ENCODE data around the gene ZFP3. TPM values are rescaled to one million over a fixed set of nuclear protein-coding genes. Genes with fewer than 3 reads are reported as not detected.
"Not testable (repeated sequence)": the region's sequence is repeated elsewhere in the genome, so short reads cannot be mapped to it uniquely, and the experiment has no call there.

Gene ZFP3
- total RNA-seq, 2 experiments from 2014 or later, result 2.9 to 3.4 TPM

DNA sequence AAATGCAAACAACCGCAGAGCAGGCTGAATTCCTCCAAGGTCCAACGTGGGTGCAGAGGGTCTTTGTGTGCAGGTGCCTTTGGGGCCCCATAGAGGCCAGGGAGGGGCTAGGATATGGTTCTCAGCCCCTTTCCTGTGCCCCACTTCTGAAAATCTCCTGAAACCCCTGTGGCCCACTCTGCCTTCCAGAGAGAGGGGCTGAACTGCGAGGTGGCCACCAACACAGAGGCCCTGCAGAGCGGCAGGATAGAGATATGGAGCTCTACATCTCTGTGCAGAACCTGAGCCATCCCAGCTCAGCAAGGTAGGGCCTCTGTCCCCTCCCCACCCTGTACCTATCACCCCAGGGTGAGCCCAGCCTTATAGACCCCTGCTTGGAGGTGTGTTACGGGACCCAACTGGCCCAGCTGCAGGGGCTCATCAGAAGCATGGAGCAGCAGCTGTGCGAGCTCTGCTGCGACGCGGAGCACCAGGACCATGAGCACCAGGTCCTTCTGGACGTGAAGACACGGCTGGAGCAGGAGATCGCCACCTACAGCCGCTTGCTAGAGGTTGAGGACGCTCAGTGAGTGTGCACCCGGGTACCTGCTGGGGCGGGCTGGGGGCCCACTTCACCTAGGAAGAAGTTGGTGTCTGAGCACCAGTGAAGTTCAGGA lies 43.0 kb downstream of the ZFP3 start:
- Mint-ChIP-seq H3K4me1 (peaks cover 2% of the 10 kb centered on the region), H3K27ac (no peak overlapping the region), H3K27me3 (peaks cover 60% of the 10 kb centered on the region), H3K9me3 (no peaks in the 10 kb centered on the region), H3K4me3 (no peak overlapping the region), H3K36me3 (ENCODE audit: low read depth) (no peaks in the 10 kb centered on the region)
- DNase-seq, result no peak
- CTCF ChIA-PET, result interaction anchor here (0.6 kb wide), 1 partner anchor 155 kb away, joined by 5 read pairs; no protein-coding TSS in a partner anchor
- POLR2A ChIA-PET, result no interaction called here

DNA sequence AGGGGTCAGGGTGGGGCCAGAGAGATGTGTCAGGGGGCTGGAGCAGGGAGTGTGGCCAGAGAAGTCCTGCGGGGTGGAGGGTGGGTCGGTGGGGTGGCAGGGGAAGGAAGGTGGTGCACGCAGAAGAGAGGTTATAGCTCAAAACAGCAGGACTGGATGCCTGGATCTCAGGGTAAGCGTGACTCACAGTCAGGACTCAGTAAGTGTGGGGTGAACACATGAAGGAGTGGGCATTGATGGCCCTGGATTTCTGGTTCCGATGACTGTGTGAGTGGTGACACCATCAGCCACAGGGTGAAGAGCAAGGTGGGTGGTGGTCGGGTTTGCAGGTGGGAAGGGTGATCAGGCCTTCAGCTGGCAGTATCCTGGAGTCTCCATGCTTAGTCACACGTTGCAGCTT lies 43.8 kb downstream of the ZFP3 start:
- H3K4me1 Mint-ChIP-seq; H3K36me3 Mint-ChIP-seq (ENCODE audit: low read depth); H3K9me3 Mint-ChIP-seq; H3K4me3 Mint-ChIP-seq; H3K27ac Mint-ChIP-seq; DNase-seq; POLR2A ChIA-PET: not testable (repeated sequence)
- H3K27me3 Mint-ChIP-seq, result peaks cover 52% of the 10 kb centered on the region
- CTCF ChIA-PET, result interaction anchor here (1.1 kb wide), 1 partner anchor 59 kb away, joined by 4 read pairs; no protein-coding TSS in a partner anchor

DNA sequence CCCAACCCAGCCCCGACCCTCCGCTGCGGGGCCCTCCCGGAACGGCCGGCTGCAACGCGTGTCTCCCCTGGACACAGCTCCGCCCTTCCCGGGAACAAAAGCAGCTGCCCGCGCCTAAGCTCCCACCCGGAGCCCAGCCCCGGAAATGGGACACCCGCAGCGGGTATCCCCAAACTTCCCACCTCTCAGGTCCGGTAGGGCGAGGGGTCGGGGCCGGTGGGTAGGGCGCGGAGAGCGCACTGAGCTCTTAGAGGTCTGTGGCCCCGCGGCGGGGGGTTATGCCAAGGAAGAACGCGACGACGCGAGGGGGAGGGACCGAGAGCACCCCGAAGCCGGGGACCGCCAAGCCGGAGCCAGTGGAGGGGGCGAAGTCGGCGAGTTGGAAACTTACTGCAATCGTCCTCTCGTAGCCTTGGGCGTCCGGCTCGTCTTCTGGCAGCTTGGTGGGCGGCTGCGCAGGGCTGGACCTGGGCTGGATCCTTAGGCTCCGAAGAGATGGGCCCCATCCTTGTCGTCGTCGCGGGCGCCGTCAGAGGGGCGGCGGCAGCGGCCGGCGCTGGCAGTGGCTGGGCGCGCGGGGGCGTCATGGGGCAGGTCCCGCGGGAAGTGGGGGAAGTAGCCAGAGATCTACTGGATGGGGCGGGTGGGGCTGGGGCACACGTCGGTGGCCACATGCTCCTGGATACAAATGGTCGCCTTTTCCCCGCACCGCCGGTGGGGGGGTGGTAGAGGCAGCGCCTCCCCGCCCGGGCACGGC lies 44.5 kb downstream of the ZFP3 start:
- ChIA-PET CTCF (interaction anchor here (1.1 kb wide), 1 partner anchor 60 kb away, joined by 4 read pairs; no protein-coding TSS in a partner anchor), POLR2A (no interaction called here)
- H3K4me1 Mint-ChIP-seq, result peaks cover 2% of the 10 kb centered on the region
- H3K27me3 Mint-ChIP-seq, result peaks cover 49% of the 10 kb centered on the region
- H3K9me3 Mint-ChIP-seq, result no peaks in the 10 kb centered on the region
- no peak for DNase-seq
- H3K27ac Mint-ChIP-seq, result no peak overlapping the region
- H3K36me3 Mint-ChIP-seq (ENCODE audit: low read depth), result no peaks in the 10 kb centered on the region
- no peak overlapping the region for H3K4me3 Mint-ChIP-seq

DNA sequence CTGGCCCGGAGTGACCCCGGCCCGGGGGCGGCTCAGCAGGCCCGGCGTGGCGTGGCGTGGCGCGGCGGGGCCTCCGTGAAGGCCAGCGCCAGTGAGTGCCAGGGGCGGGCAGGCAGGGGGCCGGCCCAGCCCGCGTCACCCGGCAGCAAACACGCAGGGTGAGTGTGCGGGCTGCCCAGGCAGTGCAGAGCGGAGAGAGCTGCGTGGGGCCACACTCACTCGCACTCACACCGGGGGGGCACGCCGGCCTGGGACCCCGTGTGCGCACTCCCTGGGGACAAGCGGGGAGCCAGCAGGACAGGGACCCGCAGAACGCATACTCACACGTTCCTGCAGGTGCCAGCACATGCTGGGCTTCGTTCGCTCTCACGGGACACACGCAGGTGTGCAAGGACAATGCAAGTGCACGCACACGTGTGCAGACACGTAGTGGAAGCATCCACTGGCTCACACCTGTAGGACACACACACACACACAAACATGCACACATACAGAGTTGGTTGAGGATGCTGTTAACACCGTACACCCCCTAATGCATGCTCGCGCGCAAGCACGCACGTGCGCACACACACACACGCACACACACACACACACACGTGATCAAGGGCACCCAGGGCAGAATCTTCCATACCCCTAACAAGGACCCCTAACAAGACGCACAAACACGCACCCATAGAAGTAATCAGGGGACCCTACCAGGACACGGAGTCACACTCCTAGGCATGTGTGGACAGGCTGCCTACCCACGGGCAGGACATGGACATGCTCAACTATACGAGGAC lies 45.3 kb downstream of the ZFP3 start:
- peaks cover 2% of the 10 kb centered on the region for H3K4me1 Mint-ChIP-seq
- no peaks in the 10 kb centered on the region for H3K36me3 Mint-ChIP-seq (ENCODE audit: low read depth)
- ChIA-PET POLR2A (no interaction called here), CTCF (no interaction called here)
- no peak for DNase-seq
- H3K27me3 Mint-ChIP-seq, result peaks cover 43% of the 10 kb centered on the region
- H3K4me3 Mint-ChIP-seq, result no peak overlapping the region
- H3K9me3 Mint-ChIP-seq, result no peaks in the 10 kb centered on the region
- H3K27ac Mint-ChIP-seq, result no peak overlapping the region

DNA sequence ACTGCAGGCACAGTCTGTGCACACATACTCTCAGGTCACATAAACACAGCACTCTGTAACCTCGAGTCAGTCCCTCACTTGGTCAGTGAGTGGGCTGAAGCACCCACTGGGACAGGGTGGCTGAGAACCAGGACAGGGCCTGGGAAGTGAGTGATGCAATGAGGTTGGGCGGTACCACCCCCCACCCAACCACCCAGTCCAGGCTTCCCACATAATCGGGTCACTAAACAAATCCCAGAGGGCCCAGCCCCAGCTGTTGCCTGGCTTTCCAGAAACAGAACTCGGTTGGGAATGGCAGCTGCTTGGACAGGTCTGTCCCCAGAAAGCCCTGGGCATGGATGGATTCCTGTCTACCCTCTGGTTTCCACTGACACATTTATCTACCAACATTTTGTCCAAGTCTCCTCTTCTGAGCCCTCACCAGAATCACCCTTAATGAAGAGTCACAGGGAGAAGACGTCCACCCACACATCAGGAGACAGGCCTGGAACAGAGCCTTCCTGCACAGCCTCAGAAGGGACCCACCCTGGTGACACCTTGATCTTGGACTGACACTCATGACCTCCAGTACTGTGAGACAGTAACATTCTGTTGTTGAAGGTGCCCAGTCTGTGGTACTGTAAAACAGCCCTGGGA lies 46.0 kb downstream of the ZFP3 start:
- POLR2A ChIA-PET; H3K9me3 Mint-ChIP-seq; H3K4me1 Mint-ChIP-seq; DNase-seq; H3K4me3 Mint-ChIP-seq; H3K27ac Mint-ChIP-seq; H3K36me3 Mint-ChIP-seq (ENCODE audit: low read depth); CTCF ChIA-PET: not testable (repeated sequence)
- H3K27me3 Mint-ChIP-seq, result peaks cover 38% of the 10 kb centered on the region

DNA sequence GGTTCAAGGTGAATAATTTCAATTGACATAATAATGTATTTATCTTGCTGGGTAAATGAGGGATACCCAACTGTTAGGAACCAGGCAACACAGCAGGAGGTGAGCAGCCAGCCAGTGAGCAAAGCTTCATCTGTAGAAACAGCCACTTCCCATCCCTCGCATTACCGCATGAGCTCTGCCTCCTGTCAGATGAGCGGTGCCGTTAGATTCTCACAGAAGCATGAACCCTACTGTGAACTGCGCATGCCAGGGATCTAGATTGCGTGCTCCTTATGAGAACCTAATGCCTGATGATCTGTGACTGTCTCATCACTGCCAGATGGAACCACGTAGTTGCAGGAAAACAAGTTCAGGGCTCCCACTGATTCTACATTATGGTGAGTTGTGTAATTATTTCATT lies 46.6 kb downstream of the ZFP3 start:
- POLR2A ChIA-PET; H3K9me3 Mint-ChIP-seq; DNase-seq; H3K4me1 Mint-ChIP-seq; H3K27ac Mint-ChIP-seq; H3K36me3 Mint-ChIP-seq (ENCODE audit: low read depth); CTCF ChIA-PET; H3K4me3 Mint-ChIP-seq: not testable (repeated sequence)
- H3K27me3 Mint-ChIP-seq, result peaks cover 38% of the 10 kb centered on the region

DNA sequence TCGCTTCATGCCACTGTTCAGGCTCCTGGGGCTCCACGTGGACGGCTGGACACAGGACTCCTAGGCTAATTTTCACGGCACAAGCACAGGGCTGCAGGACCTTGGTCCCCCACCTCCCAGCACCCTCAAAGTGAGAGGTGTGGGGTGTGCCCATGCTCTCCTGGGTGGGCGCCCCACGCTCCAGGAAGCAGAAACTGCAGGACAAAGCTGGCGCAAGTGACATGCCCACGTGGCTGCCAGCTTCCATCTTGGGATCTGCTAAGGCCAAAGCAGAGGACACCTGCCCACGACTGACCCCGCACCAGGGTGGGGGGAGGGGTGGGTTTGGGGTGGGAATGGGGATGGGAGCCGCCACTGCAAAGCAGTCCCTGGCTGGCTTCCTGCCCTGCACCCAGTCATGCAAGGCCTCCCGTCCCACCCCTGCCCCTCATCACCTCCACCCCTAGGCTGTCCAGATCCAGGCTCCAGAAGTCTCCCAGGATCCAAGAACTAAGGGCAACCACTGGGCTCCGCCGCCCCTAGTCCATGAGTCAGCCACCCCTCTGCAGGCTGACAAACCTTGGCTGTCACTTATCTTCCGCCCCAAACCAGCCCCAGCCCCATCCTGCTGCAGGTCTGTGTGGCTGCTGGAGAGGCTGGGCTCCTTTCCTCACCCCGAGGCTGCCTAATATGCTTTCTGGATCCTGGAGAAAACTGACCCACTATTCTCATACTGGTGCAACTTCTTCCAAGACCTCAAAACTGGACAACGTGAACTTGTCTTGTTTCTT lies 48.6 kb downstream of the ZFP3 start:
- no peaks in the 10 kb centered on the region for H3K36me3 Mint-ChIP-seq (ENCODE audit: low read depth)
- DNase-seq, result no peak
- H3K9me3 Mint-ChIP-seq, result no peaks in the 10 kb centered on the region
- CTCF ChIA-PET, result no interaction called here
- no peaks in the 10 kb centered on the region for H3K4me1 Mint-ChIP-seq
- no peak overlapping the region for H3K27ac Mint-ChIP-seq
- POLR2A ChIA-PET, result no interaction called here
- no peak overlapping the region for H3K4me3 Mint-ChIP-seq
- H3K27me3 Mint-ChIP-seq, result peaks cover 24% of the 10 kb centered on the region

DNA sequence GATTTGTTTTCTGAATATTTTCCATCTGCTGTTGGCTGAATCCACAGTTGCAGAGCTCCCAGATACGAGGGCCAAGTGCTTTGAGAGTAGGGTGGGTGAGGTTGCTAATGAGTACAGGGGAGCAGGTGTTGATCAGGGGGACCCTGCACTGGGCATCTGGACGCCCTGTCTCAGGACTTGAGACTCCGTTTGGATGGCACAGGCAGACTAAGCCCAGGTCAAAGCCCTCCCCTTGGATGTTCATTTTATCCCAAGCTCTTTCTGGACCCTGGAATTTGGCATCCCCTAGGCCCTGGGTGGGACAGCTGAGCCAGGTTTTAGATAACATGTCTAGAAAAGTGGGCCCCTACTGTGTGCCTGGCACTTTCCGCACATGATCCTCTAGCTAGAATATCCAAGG lies 49.6 kb downstream of the ZFP3 start:
- no peak for DNase-seq
- POLR2A ChIA-PET, result no interaction called here
- no peak overlapping the region for H3K4me3 Mint-ChIP-seq
- H3K9me3 Mint-ChIP-seq, result no peaks in the 10 kb centered on the region
- H3K27ac Mint-ChIP-seq, result no peak overlapping the region
- H3K27me3 Mint-ChIP-seq, result peaks cover 18% of the 10 kb centered on the region
- no peaks in the 10 kb centered on the region for H3K4me1 Mint-ChIP-seq
- CTCF ChIA-PET, result no interaction called here
- no peaks in the 10 kb centered on the region for H3K36me3 Mint-ChIP-seq (ENCODE audit: low read depth)

DNA sequence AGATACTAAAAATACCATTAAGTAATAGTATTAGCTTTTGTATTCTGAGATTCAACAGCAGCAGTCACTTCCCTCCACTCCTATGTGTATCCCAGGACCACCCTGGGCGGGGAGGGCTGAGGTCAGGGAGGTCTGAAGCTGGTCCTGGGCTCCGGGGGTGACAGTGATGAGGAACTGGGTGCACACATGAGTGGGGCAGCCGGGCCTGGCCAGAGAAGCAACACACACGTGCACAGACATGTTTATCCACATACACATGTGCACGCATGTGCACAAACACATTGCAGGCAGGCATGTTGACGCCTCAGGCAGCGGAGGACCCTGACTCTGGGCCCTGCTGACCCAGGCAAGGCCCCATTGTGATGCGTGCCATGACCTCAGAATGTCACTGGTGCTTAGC lies 50.1 kb downstream of the ZFP3 start:
- DNase-seq; H3K9me3 Mint-ChIP-seq; H3K4me3 Mint-ChIP-seq; H3K27ac Mint-ChIP-seq; H3K36me3 Mint-ChIP-seq (ENCODE audit: low read depth); H3K4me1 Mint-ChIP-seq; CTCF ChIA-PET; POLR2A ChIA-PET: not testable (repeated sequence)
- peaks cover 18% of the 10 kb centered on the region for H3K27me3 Mint-ChIP-seq

DNA sequence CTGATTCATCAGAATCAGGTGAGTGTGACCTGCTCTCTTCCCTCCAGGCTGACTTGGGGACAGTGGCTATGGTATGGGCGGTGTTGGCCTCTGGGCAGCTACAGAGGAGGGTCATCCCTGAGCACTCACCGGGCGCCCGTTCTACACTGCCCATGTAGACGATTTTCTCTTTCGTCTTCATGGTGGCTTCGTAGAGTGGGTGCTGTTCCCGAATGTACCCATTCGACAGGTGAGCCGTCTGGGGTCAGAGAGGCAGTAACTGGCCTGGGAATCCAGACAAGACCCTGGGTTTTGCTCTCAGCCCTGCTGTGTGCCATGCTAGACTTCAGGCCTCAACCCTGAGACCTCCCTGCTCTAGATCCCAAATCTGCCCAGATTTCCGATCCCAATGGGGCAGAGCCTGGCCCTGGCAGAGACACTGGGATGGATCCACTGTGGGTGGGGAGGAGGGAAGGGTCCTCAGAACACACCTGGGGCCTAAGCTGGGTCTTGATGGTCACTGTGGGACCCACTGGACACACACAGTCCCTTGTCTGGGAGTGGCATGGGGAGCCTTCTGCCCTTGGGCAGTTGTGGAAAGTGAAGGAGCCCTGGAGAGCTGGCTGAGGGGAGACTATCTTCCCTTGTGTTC lies 50.8 kb downstream of the ZFP3 start:
- Mint-ChIP-seq H3K27me3 (peaks cover 12% of the 10 kb centered on the region), H3K4me3 (no peak overlapping the region), H3K9me3 (no peaks in the 10 kb centered on the region), H3K36me3 (ENCODE audit: low read depth) (no peaks in the 10 kb centered on the region), H3K4me1 (no peaks in the 10 kb centered on the region), H3K27ac (no peak overlapping the region)
- POLR2A ChIA-PET, result no interaction called here
- CTCF ChIA-PET, result no interaction called here
- DNase-seq, result no peak

DNA sequence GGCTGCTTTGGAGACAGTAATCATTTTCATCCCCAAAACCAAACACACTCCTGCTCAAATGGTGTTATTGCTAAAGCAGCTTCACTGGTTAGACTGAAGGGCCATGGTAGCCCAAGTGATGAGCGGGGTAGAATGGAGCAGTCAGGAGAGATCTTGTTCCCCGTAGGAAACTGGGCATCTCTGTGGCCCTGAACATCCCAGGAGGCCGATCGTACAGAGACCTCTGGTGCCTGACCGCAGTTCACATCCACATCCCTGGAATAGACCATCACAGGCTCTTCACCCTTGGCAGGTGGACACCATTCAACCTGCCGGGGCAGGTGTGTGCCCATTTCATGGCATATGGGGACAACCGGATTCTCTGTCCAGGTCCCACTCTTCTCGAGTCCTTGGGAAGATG lies 51.5 kb downstream of the ZFP3 start:
- H3K27ac Mint-ChIP-seq; DNase-seq; H3K27me3 Mint-ChIP-seq; H3K9me3 Mint-ChIP-seq; CTCF ChIA-PET; H3K4me3 Mint-ChIP-seq; H3K4me1 Mint-ChIP-seq; POLR2A ChIA-PET; H3K36me3 Mint-ChIP-seq (ENCODE audit: low read depth): not testable (repeated sequence)

DNA sequence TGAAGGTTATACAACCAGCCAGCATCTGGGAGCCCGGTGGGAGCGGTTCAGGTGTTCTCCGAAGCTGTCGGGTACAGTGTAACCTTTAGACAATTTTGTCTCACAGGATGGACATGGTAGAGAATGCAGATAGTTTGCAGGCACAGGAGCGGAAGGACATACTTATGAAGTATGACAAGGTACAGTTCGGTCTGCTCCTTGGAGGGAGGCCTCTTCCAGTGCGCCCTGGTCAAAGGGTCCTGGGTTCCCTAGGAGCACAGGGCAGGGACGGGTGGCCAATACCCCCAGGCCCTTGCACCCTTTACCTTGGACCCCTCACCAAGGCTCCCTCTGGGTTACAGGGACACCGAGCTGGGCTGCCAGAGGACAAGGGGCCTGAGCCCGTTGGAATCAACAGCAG lies 52.0 kb downstream of the ZFP3 start:
- POLR2A ChIA-PET; H3K27ac Mint-ChIP-seq; H3K4me3 Mint-ChIP-seq; H3K4me1 Mint-ChIP-seq; DNase-seq; CTCF ChIA-PET; H3K9me3 Mint-ChIP-seq; H3K36me3 Mint-ChIP-seq (ENCODE audit: low read depth); H3K27me3 Mint-ChIP-seq: not testable (repeated sequence)
